Parathyroid adenoma (tissue), 2 donors: ENCODE measurements around the gene ADCY1.

Experiments
- H2AFZ ChIP-seq: fragments of 300-600 bp; sonication (generic); one replicate; pipeline ENCODE4 v1.7.0; 2017; ENCODE audit warnings: antibody characterized with exemption, mild to moderate bottlenecking
- H3K27ac ChIP-seq: fragments of 300-600 bp; sonication (generic); one replicate; pipeline ENCODE4 v1.7.0; 2017
- H3K27me3 ChIP-seq: fragments of 300-600 bp; sonication (generic); one replicate; pipeline ENCODE4 v1.7.0; 2017; ENCODE audit warnings: low read length; ENCODE audit not compliant: control insufficient read depth, insufficient read depth
- H3K36me3 ChIP-seq: fragments of 300-600 bp; sonication (generic); one replicate; pipeline ENCODE4 v1.7.0; 2017; ENCODE audit warnings: low read length; ENCODE audit not compliant: control insufficient read depth, insufficient read depth
- H3K4me1 ChIP-seq: fragments of 300-600 bp; sonication (generic); one replicate; pipeline ENCODE4 v1.7.0; 2017; ENCODE audit warnings: control low read depth
- H3K4me2 ChIP-seq: fragments of 300-600 bp; sonication (generic); one replicate; pipeline ENCODE4 v1.7.0; 2017; ENCODE audit warnings: low read length
- H3K4me3 ChIP-seq: fragments of 300-600 bp; sonication (generic); one replicate; pipeline ENCODE4 v1.7.0; 2017; ENCODE audit warnings: low read depth, low read length
- H3K79me2 ChIP-seq: fragments of 300-600 bp; sonication (generic); one replicate; pipeline ENCODE4 v1.7.0; 2017; ENCODE audit warnings: control low read depth
- H3K9ac ChIP-seq: fragments of 300-600 bp; sonication (generic); one replicate; pipeline ENCODE4 v1.7.0; 2017; ENCODE audit warnings: mild to moderate bottlenecking
- H3K9me3 ChIP-seq: fragments of 300-600 bp; sonication (generic); one replicate; pipeline ENCODE4 v1.7.0; 2017; ENCODE audit warnings: low read length; ENCODE audit not compliant: control insufficient read depth
- TF ChIP-seq, protein P1 (sequence below): fragments of 300-600 bp; sonication (generic); IDR thresholded peaks from one replicate; pipeline ENCODE4 v1.7.0; 2017; ENCODE audit warnings: antibody characterized with exemption, mild to moderate bottlenecking
- donor health status: primary hyperparathyroidism.

The ADCY1 gene

DNA sequence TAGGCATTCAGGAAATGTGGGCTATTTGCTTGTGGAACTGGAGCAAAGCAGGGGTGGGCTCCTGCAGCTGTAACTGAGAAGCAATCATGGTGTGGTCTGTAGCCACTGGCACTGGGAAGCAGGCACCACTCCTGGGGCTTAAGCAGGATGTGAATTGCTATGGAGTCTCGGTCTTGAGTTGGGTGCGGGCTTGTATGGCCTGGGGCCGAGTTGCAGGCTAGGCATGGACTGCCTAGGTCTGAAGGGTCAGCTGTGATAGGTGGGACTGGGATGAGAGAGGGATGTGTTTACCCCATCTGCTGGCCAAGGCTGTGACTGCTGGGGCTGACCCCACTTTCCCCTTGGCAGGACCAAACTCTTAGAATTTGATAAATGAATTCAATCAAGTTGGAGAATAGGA, 43.0 kb downstream of the ADCY1 start:
- TF ChIP-seq, protein P1, sequence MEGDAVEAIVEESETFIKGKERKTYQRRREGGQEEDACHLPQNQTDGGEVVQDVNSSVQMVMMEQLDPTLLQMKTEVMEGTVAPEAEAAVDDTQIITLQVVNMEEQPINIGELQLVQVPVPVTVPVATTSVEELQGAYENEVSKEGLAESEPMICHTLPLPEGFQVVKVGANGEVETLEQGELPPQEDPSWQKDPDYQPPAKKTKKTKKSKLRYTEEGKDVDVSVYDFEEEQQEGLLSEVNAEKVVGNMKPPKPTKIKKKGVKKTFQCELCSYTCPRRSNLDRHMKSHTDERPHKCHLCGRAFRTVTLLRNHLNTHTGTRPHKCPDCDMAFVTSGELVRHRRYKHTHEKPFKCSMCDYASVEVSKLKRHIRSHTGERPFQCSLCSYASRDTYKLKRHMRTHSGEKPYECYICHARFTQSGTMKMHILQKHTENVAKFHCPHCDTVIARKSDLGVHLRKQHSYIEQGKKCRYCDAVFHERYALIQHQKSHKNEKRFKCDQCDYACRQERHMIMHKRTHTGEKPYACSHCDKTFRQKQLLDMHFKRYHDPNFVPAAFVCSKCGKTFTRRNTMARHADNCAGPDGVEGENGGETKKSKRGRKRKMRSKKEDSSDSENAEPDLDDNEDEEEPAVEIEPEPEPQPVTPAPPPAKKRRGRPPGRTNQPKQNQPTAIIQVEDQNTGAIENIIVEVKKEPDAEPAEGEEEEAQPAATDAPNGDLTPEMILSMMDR = no peak
- Histone ChIP-seq H3K9ac (no peak overlapping the region), H3K27me3 (no peaks in the 10 kb centered on the region), H3K79me2 (no peaks in the 10 kb centered on the region), H3K36me3 (no peaks in the 10 kb centered on the region), H3K4me1 (no peaks in the 10 kb centered on the region), H3K27ac (no peak overlapping the region), H3K4me2 (no peak overlapping the region), H3K4me3 (no peak overlapping the region), H3K9me3 (no peaks in the 10 kb centered on the region), H2AFZ (no peak overlapping the region)

DNA sequence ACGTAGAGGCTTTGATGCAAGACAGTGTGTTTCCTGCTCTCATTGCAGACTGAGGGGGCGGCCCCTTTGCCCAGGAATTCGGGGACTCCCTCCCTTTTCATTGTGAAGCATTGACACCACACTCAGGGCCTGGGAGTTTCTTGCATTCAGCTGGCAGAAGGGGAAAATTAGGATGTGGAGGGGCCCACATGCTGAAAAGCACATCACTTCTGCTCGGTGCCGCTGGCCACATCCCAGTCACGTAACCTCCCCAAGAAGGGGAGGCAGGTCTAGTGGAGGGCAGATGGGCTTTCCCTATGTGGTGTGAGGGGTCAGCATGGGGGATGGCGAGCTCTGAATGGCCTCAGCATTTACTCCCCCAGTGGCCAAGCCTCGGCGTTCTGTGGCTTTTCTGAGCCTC, 47.9 kb downstream of the ADCY1 start:
- no peak overlapping the region for H3K27ac ChIP-seq
- no peak overlapping the region for H3K4me3 ChIP-seq

DNA sequence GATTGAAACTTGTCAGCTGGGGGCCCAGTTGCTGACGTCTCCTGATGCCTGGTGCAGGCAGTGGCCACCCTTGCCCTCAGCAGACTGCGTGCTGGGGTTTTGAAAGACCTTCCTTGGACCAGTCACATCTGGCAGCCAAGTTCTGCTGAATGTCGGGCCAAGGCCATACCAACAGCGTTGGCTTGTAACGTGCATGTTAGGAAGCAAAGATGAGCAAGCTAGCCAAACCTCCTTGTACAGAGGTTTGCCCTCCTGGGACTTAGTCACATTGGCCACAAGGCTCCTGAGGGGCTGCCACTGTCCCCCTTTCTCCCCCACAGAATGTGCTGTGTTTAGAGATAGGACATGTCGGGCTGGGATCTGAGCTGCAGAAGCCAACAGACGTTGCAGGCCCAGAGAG, 49.0 kb downstream of the ADCY1 start:
- no peaks in the 10 kb centered on the region for H3K79me2 ChIP-seq
- TF ChIP-seq, protein P1 = no peak

More for the DNA sequence above, 47.9 kb downstream of the ADCY1 start:
- H2AFZ ChIP-seq = no peak overlapping the region
- H3K4me2 ChIP-seq = peak overlapping the region; percentile 27
- TF ChIP-seq, protein P1 = no peak
- H3K36me3 ChIP-seq = no peaks in the 10 kb centered on the region
- H3K9me3 ChIP-seq = no peaks in the 10 kb centered on the region
- H3K9ac ChIP-seq = no peak overlapping the region
- no peaks in the 10 kb centered on the region for H3K79me2 ChIP-seq
- no peaks in the 10 kb centered on the region for H3K4me1 ChIP-seq
- H3K27me3 ChIP-seq = no peaks in the 10 kb centered on the region

DNA sequence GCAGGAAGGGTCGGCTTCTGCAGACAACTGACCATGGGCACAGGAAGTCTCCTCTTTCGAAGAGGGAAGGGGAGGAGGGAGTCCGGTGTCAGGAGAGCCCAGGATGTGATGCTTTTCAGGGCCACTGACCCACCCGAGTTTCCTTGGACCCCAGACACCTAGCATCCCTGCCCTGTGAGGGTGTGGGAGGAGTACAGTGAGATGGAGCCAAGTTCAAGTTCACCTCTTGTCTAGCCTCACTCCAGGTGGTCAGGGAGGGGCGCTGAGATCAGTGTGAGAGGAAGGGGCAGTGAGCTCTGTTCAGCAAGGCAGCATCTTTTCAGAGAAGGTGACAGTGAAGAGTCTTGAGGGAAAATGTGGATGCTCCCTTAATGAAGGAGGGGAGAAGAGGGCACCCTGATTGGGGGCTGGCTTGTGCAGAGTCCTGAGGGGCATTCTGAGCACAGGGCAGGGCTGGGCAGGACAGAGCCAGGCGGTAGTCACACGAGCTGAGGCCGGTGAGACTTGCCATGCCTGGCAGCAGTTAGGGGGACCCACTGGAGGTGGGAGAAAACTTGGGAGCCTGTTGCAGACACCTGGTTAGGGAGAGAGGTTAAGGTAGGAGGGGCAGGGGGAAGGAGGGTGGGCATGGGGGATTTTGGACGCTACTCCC, 49.7 kb downstream of the ADCY1 start:
- Histone ChIP-seq H3K36me3 (no peaks in the 10 kb centered on the region), H3K9me3 (no peaks in the 10 kb centered on the region), H3K27me3 (no peaks in the 10 kb centered on the region), H2AFZ (no peak overlapping the region), H3K9ac (no peak overlapping the region), H3K4me3 (no peak overlapping the region), H3K27ac (no peak overlapping the region), H3K79me2 (no peaks in the 10 kb centered on the region), H3K4me2 (no peak overlapping the region), H3K4me1 (no peaks in the 10 kb centered on the region)
- TF ChIP-seq, protein P1 = no peak

More for the DNA sequence above, 49.0 kb downstream of the ADCY1 start:
- no peak overlapping the region for H3K4me3 ChIP-seq
- no peaks in the 10 kb centered on the region for H3K4me1 ChIP-seq
- no peak overlapping the region for H3K9ac ChIP-seq
- no peaks in the 10 kb centered on the region for H3K27me3 ChIP-seq
- H2AFZ ChIP-seq = no peak overlapping the region
- H3K9me3 ChIP-seq = no peaks in the 10 kb centered on the region
- H3K27ac ChIP-seq = no peak overlapping the region
- no peaks in the 10 kb centered on the region for H3K36me3 ChIP-seq
- peak overlapping the region; percentile 31 for H3K4me2 ChIP-seq

DNA sequence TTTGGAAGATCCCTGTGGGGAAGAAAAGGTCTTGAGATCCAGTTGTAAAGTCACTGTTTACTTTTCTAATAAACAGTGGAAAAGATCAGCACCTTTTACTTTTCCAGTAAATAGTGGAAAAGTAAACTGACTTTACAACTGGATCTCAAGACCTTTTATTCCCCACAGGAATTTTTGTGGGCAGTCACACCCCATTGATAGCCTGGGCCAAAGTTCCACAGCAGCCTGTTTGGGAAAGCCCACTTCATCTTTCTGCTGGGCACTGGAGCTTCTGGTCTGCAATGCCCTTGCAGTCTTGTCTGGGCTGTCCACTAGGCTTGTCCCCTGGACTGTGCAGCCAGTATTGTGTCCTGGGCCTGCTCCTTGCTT, 50.2 kb downstream of the ADCY1 start:
- Histone ChIP-seq H3K9ac (no peak overlapping the region), H3K79me2 (no peaks in the 10 kb centered on the region), H3K4me2 (no peak overlapping the region), H3K4me3 (no peak overlapping the region), H3K36me3 (no peaks in the 10 kb centered on the region), H3K27me3 (no peaks in the 10 kb centered on the region), H3K27ac (no peak overlapping the region), H2AFZ (no peak overlapping the region), H3K4me1 (no peaks in the 10 kb centered on the region), H3K9me3 (no peaks in the 10 kb centered on the region)
- TF ChIP-seq, protein P1 = no peak
